Measurements from ENCODE around the gene PTPN6.
A peak's percentile ranks its signal among the peaks of the same experiment; 100 is the strongest.

PTPN6 gene

DNA sequence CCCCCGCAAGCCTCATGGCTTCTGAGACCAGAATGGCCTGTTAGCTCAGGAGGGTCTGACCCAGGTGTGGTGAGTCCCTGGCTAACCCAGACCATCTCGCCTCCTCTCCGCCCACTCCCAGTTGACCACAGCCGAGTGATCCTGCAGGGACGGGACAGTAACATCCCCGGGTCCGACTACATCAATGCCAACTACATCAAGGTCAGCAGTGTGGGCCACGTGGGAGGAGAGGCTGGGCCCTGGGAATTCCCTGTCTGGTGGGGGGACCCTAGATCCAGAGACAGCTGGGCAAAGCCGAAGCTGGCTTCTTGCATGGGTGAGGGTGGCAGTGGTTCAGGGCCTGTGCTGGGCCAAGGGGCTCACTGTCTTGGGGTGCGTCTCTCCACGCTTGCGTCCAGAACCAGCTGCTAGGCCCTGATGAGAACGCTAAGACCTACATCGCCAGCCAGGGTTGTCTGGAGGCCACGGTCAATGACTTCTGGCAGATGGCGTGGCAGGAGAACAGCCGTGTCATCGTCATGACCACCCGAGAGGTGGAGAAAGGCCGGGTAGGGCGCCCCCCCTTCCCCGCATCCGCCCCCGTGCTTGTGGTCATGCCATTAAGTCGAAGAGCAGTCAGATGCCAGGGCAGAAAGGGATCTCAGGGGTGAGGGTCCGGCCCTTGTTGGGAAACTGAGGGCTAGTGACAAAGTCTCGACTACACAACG is 5.0 kb downstream of the PTPN6 start:
- DNase-seq (ENCODE audit: low read depth): no peak

DNA sequence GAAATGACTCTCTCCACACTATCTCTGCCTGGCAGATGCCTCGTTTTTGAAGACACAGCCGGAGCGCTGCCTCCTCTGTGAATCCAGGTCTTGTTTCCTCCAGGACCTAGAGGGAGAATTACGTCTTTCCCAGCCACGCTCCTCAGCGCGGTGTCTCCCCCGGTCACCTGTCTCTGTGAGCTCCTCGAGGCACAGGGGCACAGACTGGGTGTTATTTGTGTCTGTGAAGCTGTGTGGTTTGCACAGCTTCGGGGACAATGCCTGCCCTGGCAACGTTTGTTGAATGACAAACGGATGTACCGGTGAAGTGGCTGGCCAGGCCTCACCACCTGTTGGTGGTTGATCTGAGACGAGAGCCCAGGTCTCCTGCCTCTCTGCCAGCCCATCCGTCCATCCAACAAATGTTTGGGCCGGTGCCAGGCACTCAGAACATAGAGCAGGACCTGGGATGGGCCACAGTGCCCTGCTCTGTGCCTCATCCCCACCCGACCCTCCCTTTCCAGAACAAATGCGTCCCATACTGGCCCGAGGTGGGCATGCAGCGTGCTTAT is 6.1 kb downstream of the PTPN6 start:
- DNase-seq (ENCODE audit: low read depth): no peak

DNA sequence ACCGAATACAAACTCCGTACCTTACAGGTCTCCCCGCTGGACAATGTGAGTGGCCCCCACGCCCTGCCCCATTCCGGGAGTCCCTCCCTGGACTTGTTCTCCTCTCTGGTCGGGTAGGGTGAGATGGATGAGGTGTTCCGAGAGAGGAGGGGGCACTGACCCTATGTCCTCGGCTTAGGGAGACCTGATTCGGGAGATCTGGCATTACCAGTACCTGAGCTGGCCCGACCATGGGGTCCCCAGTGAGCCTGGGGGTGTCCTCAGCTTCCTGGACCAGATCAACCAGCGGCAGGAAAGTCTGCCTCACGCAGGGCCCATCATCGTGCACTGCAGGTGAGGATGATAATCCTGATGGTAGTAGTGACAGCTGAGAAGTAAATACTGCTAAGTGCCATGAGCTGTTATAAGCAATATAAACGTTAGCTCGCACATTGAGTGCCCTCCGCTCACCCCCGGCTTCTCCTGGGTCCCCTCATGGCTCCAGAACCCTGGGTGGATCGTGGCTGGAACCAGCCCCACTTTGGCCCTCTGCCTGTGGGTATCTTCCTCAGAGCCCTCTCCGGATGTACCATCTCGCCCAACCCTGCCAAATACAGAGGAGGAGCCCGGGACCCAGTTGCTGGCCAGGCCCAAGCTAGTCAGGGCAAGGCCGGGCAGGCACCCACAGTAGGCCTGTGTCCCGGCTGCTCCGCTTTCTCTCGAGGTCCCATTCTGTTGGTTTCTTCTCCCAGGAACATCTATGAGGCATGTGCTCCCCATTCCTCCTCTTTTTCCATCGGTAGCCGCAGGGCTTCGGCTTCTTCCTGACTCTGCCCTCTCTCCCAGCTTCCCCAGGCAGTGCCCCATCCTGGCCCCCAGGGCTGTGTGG is 6.8 kb downstream of the PTPN6 start:
- no peak for DNase-seq (ENCODE audit: low read depth)

DNA sequence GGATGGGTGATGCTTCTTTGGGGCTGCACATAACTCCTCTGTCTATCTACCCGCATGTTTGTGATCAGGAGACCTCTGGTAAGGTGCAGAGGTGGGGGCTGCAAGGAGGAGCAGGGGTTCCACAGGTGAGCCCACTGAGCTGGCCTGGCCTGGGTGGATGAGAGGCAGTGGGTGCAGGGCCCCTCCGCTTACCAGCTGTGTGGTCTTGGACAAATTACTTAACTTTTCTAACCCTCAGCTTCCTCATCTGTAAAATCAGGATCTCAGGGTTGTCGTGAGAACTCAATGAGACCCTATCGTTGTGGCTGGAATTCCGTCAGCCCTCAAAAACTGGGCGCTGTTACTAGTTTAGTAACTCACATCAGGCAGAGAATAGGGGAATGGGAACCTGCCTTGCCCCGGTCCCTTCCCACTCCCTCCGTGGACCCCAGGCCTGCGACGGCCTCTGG is 7.5 kb downstream of the PTPN6 start:
- no peak for DNase-seq (ENCODE audit: low read depth)

DNA sequence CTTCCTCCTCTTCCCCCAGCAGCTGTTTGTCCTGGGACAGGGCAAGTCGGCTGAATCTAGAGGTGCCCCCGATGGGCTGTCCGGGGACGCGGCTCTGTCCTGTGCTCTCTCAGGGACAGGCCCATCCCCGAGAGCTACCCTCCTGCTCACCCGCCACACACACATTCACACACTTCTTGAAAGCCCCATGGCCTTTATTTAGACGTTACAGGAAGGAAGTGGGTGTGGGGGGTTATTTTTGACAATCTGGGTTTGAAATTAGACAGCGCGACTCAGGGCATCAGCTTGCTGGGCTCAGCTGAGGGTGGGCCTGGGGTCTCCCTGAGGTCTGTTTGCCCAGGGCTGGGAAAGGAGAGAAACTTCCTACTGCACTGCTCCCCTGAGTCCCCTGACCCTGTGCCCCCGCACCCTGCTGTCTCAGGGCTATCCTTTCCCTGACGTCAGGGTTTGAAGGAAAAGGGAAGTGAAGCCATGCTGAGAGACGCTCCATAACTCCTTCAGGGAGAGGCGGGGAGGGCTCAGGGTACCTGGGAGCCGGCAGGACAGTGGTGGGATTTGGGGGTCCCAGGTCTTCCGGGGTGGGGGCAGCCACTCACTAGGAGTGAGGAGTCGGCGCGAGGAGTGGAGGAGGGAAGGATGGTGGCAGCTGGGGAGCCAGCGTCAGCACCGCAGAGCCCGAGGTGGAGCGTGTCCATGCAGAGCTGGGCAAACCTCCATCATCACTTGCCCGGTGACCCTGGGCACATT is 8.1 kb downstream of the PTPN6 start:
- no peak for DNase-seq (ENCODE audit: low read depth)

DNA sequence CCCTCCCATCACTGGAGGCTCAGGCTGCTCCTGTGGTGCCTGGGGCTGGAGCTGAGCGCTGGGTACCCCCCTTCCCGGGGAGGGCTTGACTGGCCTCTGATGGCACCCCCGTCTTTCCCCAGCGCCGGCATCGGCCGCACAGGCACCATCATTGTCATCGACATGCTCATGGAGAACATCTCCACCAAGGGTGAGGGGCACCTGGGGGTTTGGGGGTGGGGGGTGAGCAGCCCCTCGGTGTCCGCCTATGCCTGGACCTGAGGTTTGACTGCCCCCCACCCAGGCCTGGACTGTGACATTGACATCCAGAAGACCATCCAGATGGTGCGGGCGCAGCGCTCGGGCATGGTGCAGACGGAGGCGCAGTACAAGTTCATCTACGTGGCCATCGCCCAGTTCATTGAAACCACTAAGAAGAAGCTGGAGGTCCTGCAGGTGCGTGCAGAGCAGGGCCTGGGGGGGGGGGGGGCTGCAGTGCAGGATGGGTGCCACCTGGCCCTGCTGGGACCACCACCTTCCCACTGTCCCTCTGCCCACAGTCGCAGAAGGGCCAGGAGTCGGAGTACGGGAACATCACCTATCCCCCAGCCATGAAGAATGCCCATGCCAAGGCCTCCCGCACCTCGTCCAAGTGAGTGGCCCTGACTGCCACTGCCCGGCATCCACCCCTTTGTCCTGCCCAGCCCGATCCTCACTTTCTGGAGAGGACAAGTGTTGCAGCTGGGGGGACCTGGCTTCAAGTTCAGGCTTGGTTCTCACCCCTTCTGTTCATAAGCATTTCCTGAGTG is 8.8 kb downstream of the PTPN6 start:
- no peak for DNase-seq (ENCODE audit: low read depth)

DNA sequence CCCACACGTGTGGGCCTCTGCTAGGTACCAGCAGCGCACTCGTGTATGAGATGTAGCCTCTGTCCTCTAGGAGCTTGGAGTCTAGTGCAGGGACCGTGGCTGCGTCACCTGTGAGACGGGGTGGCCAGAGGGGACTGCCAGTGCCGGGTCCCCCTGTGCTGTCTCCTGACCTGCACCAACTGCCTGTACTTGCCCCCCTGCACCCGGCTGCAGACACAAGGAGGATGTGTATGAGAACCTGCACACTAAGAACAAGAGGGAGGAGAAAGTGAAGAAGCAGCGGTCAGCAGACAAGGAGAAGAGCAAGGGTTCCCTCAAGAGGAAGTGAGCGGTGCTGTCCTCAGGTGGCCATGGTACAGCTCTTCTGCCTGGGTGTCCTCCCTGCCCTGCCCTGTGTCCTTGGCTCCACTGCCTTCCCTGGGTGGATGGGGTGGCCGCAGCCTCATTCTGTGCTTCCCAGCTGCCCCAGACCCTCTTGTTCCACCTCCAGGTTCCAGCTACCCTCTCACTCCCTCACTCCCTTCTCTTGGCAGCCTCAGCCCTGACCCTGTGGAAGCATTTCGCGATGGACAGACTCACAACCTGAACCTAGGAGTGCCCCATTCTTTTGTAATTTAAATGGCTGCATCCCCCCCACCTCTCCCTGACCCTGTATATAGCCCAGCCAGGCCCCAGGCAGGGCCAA is 9.6 kb downstream of the PTPN6 start:
- no peak for DNase-seq (ENCODE audit: low read depth)

DNA sequence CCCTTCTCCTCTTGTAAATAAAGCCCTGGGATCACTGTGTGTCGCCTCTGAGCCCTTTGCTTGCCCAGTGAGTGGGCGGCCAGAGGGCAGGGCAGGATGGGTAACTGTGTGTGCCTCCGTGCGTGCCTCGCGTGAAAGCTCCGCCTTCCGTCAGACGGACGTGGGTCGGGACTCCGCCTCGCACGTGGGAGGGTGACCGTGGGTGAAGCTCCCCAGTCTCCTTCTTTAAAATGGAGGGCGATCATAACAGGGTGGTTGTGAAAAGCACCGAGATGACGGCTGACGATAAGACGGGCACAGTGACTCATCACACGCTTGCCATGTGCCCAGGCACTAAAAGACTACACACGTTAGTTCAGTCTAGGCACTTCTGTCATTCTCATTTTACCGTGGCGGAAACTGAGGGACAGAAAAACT is 10.1 kb downstream of the PTPN6 start:
- no peak for DNase-seq (ENCODE audit: low read depth)

DNA sequence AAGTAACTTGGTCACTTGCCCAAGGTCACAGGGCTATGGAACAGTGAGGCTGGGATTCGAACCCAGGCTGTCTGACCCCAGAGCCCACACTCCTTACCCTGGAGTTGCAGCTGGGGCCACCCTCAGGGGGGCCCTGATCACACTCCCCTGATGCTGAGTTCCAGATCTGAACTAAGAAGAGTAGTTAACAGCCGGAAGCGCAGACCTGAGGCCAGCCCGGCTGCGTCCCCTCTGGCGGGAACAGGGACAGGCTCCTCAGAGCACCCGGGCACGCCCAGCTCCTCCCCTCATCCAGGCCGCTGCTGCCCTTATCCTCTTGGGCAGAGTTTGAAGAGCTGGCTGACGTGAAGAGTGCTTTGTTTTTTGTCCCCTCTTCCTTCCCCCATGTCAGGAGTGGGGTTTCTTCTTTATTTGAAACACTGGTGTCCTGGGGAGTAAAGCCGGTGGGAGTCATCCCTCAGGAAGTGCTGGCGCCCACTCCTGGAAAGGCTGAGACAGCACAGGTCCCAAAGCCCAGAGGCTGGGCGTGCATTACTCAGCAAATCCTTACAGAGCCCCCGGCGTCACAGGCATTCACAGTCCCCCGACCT is 10.6 kb downstream of the PTPN6 start:
- peak; percentile 71 for DNase-seq (ENCODE audit: low read depth)

DNA sequence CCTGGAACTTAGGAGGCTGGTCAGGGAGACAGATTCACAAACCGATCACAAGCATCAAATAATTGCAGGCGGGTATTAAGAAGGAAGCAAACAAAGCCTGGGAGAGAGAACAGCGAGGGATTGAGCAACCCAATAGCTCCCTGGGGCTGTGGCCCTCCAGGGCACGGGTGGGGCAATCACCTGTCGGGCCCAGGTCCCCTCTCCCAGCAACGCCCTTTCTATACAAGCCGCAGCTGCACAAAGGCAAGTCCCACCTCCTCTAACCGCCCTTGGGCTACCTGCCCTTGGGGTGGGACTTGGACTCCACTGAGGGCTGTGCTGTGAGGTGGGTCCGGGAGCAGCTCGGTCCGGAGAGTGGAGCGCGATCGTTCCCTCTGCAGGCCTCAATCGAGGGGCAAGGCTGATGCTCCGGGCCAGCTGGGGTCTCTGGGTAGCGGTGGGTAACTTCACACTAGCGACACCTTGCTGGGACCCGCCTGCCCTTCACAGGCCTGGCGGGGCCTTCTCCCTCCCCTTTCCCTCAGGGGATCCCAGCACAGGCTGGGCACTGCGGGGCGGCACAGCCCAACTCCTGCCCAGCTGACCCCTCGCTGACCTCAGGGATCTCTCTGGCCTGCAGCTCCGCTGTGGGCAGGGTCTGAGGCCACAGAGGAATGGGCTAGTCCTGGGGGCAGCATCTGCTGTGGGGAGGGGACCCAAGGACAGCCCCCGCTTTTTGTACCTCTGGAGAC is 11.3 kb downstream of the PTPN6 start:
- DNase-seq (ENCODE audit: low read depth): no peak

DNA sequence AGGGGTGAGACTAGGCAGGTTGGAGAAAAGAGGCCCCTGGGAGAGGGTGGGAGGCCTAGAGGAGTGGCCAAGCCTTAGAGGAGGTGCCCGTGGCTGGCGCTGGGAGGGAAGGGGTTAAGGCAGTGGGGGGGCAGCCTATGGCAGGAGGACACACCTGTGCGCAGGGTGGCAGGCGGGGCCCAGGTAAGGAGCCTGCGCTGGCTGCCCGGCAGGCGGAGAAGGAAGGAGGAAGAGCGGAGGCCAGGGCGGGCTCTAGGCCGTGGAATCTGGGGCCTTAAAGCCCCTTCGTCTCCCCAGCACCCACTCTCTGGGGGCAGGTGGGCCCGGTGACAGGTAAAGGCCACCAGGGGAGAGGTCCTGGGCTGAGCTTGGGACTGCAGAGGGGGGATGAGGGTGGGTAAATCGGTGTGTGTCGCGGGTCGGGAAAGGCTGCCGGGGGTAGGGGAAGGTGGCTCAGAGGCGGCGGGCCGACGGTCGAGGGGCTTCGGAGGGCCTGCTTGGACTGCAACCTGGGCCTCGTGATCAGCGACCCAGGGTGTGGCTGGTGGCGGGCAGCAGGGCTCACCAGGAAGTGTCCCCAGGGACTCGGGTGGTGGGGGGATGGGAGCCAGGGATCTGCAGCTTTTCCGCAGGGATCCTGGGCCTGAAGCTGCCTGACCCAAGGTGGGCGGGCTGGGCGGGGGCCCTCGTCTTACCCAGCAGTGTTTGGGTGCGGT is 12.0 kb downstream of the PTPN6 start:
- DNase-seq (ENCODE audit: low read depth): no peak

DNA sequence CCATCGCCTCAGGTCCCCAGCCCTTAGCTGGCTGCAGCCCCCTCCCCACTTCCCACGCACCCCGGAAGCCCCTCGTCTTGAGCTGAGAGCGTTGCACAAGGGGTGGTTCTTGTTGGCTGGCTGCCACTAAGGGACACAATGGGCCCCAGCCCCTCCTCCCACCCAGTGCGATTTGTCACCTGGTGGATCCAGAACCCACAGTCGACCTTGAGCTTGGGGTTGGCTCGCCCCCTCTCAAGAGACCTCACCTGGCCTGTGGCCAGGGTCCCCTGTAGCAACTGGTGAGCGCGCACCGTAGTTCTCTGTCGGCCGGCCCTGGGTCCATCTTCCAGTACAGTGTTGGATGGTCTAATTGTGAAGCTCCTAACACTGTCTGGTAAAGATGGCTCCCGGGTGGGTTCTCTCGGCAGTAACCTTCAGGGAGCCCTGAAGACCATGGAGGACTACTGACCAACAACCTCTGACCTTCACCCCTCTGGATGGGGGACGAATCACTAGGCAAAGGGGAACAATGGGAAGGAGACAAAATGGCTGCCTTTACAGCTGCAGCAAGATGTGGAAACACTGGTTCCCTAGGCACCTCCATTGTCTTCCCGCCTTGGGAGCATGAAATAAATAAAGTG is 12.7 kb downstream of the PTPN6 start:
- no peak for DNase-seq (ENCODE audit: low read depth)

DNA sequence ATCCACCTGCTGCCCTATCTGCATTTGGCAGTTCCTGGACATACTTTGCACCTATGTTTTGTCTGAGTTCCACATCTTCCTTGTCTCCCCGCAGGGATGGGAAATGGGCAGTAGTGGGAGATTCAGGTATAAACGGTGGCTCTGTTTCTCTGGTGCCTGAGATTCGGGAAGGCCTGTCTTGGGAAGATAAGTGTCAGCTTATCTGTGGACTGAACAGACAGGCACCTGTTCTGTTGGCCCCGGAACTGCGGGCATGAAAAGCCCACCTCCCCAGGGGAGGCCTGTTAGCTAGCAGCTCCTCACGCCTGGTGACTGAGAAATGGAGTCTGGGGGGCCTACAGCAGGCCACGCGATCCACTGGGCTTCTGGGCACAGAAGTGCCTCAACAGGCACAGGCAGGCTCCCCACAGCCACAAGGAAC is 13.5 kb downstream of the PTPN6 start:
- DNase-seq (ENCODE audit: low read depth): no peak

DNA sequence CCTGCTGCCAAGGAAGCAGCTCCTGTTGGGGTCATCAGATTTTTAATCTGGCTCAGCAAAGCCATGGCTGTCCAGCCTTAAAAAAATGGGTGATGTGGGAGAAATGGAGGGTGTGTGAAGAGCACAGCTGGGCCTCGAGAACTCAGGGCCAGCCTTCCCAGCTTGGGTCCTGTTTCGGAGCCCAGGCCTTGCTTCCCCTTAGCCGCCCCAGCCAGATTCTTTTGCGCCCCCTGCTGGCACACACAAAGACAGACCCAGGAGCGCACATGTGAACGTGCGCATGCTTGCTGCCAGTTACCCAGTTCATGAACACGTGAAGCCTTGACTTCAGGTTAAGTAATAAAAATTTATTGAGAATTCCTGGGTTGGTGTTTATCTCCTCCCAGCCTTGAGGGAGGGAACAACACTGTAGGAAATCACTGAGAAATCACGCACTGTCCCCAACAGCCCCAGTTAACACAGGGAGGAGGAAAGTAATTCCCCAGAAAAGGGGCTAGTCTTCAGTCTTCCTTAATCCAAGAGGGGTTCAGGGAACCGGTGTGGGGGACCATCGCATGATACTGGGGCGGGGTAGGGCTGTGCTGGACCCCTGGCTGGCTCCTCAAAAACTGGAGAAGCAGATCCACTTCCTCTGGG is 14.0 kb downstream of the PTPN6 start:
- peak; percentile 74 for DNase-seq (ENCODE audit: low read depth)

DNA sequence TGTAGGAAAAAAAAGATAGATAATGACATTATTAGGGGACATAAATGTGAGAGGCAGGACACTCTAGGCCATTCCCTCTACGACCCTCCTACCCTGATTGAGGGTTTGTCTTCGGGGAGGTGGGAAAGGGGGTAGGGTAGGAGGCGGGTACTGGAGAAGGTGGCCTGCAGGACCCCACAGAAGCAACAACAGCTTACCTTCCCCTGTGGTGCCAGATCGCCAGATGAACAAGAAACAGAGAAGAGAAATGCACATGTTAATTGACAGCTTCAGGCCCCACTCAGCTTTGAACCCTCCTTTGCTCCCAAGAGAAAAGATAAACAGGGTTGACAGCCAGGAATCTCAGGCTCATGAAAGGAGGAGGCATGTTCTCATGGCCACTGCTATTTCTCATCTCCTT is 14.6 kb downstream of the PTPN6 start:
- no peak for DNase-seq (ENCODE audit: low read depth)

DNA sequence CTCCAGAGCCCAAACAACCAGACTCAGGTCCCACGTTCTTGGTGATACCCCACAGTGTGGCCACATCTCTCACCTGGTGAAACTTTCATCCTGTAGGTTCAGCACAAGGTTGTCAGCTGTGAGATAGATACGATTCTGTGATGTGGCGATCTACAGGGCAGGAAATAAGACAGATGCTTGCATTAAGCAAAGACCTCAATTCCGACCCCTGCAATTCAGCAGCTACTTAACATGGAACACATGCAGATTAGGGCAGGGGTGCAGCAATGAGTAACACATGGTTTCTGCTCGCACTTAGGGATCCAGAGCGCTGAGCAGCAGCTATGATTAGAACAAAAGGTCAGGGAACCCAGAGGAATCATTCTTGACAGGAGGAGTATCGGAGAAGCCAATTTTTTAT is 15.2 kb downstream of the PTPN6 start:
- no peak for DNase-seq (ENCODE audit: low read depth)

DNA sequence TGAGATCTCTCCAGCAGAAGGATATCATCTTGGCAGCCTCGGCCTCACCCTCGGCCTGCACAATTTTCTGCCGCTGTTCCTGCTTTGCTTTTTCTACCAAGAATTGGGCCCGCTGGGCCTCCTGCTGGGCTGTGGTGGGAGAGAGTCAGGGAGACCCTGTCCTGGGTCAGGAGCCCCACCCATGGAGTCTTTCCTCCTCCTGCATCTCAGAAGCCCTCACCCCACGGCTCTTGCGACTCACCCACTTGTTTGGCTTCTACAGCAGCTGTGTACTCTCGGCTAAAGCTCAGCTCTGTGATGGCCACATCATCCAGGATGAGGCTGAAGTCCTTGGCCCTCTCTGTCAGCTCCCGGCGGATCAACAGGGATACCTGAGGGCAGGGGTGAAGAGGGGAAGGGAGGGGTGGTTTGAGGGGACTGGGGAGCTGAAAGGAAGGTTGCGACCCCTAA is 16.5 kb downstream of the PTPN6 start:
- DNase-seq (ENCODE audit: low read depth): no peak

DNA sequence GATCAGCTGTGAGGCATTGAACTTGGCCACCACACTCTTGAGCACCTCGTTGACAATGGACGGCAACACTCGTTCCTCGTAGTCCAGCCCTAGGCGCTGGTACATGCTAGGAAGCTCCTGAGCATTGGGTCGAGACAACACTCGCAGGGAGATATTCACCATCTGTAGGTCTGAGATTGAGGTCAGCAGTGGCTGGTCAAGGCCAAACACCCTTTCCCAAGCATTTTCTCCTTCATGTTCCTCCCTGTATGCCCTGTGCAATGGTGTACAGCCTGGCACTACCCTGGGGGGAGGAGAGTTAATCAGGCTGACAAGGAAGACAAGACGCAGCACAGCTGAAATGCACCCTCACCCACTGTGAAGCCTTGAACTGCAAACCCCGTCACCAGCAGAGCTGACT is 17.3 kb downstream of the PTPN6 start:
- DNase-seq (ENCODE audit: low read depth): no peak

Measured in CMK (cell line).